ENCODE results near the gene C2orf81.

DNA sequence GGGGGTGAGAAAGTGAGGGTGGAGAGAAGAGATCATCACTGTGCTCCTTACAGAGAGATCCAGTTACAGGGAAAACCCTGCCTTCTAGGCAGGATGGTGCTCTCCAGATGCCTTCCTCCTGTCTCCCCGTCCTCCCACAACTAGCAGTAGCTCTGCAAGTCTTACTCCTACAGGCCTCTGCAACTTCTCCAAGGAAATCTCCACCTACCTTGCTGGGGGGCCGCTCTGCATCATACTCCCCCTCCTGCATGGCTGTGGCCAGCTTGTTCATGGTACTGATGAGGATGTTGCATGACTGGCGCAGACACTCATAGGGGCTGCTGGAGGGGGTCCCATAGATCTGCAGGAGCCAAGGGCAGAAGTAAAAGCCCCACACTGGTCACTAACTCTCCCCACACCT is 55.4 kb downstream of the C2orf81 start:
- TF ChIP-seq CTCF (IDR thresholded peaks at IDR 0.05) (no peak), POLR2A (IDR thresholded peaks at IDR 0.05) (no peak)

Data from esophagus squamous epithelium (tissue), 4 donors.